HepG2 (cell line): ENCODE results near the gene THPO. TPM values are rescaled to one million over a fixed set of nuclear protein-coding genes. Genes with fewer than 3 reads are reported as not detected.

ENCODE experiments used
- ATAC-seq: fragments of 200-7000 bp; cut with Tn5 transposase; 3 replicates; pipeline ENCODE4 v1.9.1; 2020; ENCODE audit warnings: mild to moderate bottlenecking, moderate library complexity
- BruUV-seq: library from RNA; stranded (reverse); fragments of 400-500 nt; replicated peaks from 2 replicates; lab custom pipeline; 2021; lab: Mats Ljungman, UMichigan
- CTCF ChIA-PET: fragments of 300-600 bp; formaldehyde crosslinking; extraction: SDS; loops from one replicate; lab custom pipeline; 2021; ENCODE audit warnings: low total read pairs, inconsistent platforms, low intra/inter-chr PET ratio; lab: Yijun Ruan, JAX
- POLR2A ChIA-PET: fragments of 350-600 bp; sonication (Branson Sonifier 250); formaldehyde crosslinking; loops from one replicate; lab custom pipeline; 2020; ENCODE audit warnings: antibody characterized with exemption, inconsistent platforms; lab: Yijun Ruan, JAX
- DNase-seq: peaks from one replicate; pipeline ENCODE4 v3.0.0-alpha.2; 2015; ENCODE audit warnings: low spot score
- FAIRE-seq: peaks from 3 replicates; lab custom pipeline; 2011; peaks lifted over from hg19 to GRCh38; lab: Jason Lieb, UNC
- H2AFZ ChIP-seq: one replicate; pipeline ENCODE4 v1.6.1; 2011; ENCODE audit warnings: low read length, inconsistent platforms
- H3K27ac ChIP-seq: fragments of 300-600 bp; 3 replicates; pipeline ENCODE4 v1.8.0; 2011; ENCODE audit warnings: mixed run types, mild to moderate bottlenecking, mixed read lengths, low read length, inconsistent platforms; ENCODE audit not compliant: insufficient read depth; ENCODE audit errors: extremely low read length
- H3K27me3 ChIP-seq, 2 experiments: fragments of 200-600 bp in 1 of 2; 2 replicates in 1 of 2; 3 replicates in 1 of 2; pipeline versions ENCODE4 v1.6.0 to v1.8.0; 2011; ENCODE audit warnings: low read length in 2 of 2, mild to moderate bottlenecking in 2 of 2, moderate library complexity in 2 of 2, inconsistent platforms in 1 of 2; ENCODE audit not compliant: insufficient read depth in 2 of 2, control insufficient read depth in 1 of 2
- H3K36me3 ChIP-seq, 2 experiments: fragments of 200-600 bp in 1 of 2; replicated peaks in 1 of 2; 2 replicates in 1 of 2; 3 replicates in 1 of 2; pipeline versions ENCODE4 v1.5.1 to v1.8.0; 2011; ENCODE audit warnings: low read length in 2 of 2, inconsistent platforms in 1 of 2; ENCODE audit not compliant: insufficient read depth in 2 of 2, control insufficient read depth in 1 of 2
- H3K4me1 ChIP-seq: 2 replicates; pipeline ENCODE4 v1.5.1; 2012; ENCODE audit warnings: low read length, inconsistent platforms; ENCODE audit not compliant: insufficient read depth
- H3K4me2 ChIP-seq: 2 replicates; pipeline ENCODE4 v1.6.0; 2011; ENCODE audit warnings: low read depth, low read length, inconsistent platforms
- H3K4me3 ChIP-seq, 3 experiments: fragments of 200-600 bp in 1 of 3; sonication (generic), shearing (Covaris generic) in 1 of 3; replicated peaks in 1 of 3; 2 replicates each; pipeline ENCODE4 v1.5.1; 2011 to 2016; ENCODE audit warnings: low read length in 3 of 3, inconsistent platforms in 2 of 3, low read depth in 2 of 3, mild to moderate bottlenecking in 2 of 3, control low read depth in 1 of 3, mixed read lengths in 1 of 3; ENCODE audit not compliant: insufficient read depth in 1 of 3
- H3K79me2 ChIP-seq: one replicate; pipeline ENCODE4 v1.6.1; 2011; ENCODE audit warnings: low read length, inconsistent platforms; ENCODE audit not compliant: insufficient read depth
- H3K9ac ChIP-seq: 2 replicates; pipeline ENCODE4 v1.6.0; 2011; ENCODE audit warnings: mild to moderate bottlenecking, low read depth, low read length, inconsistent platforms; ENCODE audit not compliant: insufficient read depth
- H3K9me3 ChIP-seq: 2 replicates; pipeline ENCODE4 v1.5.1; 2012; ENCODE audit warnings: mild to moderate bottlenecking, low read length
- H4K20me1 ChIP-seq: 2 replicates; pipeline ENCODE4 v1.6.0; 2011; ENCODE audit warnings: inconsistent platforms, mild to moderate bottlenecking, low read length, moderate library complexity; ENCODE audit not compliant: insufficient read depth
- EEA1 ChIP-seq: sonication (generic); formaldehyde crosslinking; IDR thresholded peaks from 2 replicates; pipeline ENCODE4 v1.5.1; 2020; ENCODE audit warnings: mild to moderate bottlenecking, missing genetic modification reagents, borderline replicate concordance
- HCFC1 ChIP-seq: fragments of 150-350 bp; IDR thresholded peaks from 2 replicates; pipeline ENCODE4 v1.6.1; 2014; ENCODE audit warnings: low read depth, low read length
- SIX1 ChIP-seq: sonication (generic); formaldehyde crosslinking; IDR thresholded peaks from 2 replicates; pipeline ENCODE4 v1.4.0; 2020; ENCODE audit warnings: missing genetic modification reagents, borderline replicate concordance
- SRSF1 ChIP-seq: fragments of 200-400 bp; formaldehyde crosslinking; optimal IDR thresholded peaks from 2 replicates; pipeline ENCODE3; 2017; ENCODE audit warnings: mild to moderate bottlenecking, low read depth, low read length, moderate library complexity
- TSC22D2 ChIP-seq: sonication (generic); formaldehyde crosslinking; IDR thresholded peaks from 2 replicates; pipeline ENCODE4 v1.5.1; 2020; ENCODE audit warnings: missing genetic modification reagents, mild to moderate bottlenecking, borderline replicate concordance
- ZNF644 ChIP-seq: IDR thresholded peaks from 2 replicates; pipeline ENCODE4 v1.6.1; 2016; ENCODE audit warnings: low read depth
- WGBS: methylation state at CpG from one replicate; pipeline ENCODE4 v1.1.6; 2017; ENCODE audit warnings: low lambda C conversion rate; 5-methylcytosine and 5-hydroxymethylcytosine counted together
- in situ Hi-C: cut with HindIII; loops from 2 replicates; pipeline ENCODE4 v1.10.0; 2017; ENCODE audit warnings: low pct_unique_long_range_greater_than_20kb; ENCODE audit not compliant: extremely low pct_ligation_motif_present
- intact Hi-C: fragments of 100-400 bp; cut with micrococcal nuclease; formaldehyde crosslinking; loops from one replicate; pipeline ENCODE4 v1.10.0; 2022; ENCODE audit not compliant: unreplicated experiment
- polyA plus RNA-seq, 8 experiments: library from polyadenylated mRNA; depleted of rRNA in 3 of 8; stranded (reverse) in 7 of 8; unstranded in 1 of 8; fragments of >200 nt; fragmentation: Illumina TruSeq in 4 of 8; extraction: Trizol in 4 of 8; gene quantifications; 2 replicates each; pipeline versions ENCODE4 v1.2.1 to v1.2.3, GENCODE V29; 2011 to 2016; ENCODE audit warnings: low read depth in 4 of 8, missing spikeins in 1 of 8, mixed read lengths in 1 of 8; ENCODE audit not compliant: insufficient read depth in 1 of 8
- total RNA-seq, 5 experiments: library from RNA; depleted of rRNA; stranded (reverse); fragments of >200 nt; fragmentation: Illumina TruSeq; extraction: Trizol; gene quantifications; 2 replicates each; pipeline ENCODE4 v1.2.3, GENCODE V29; 2016; ENCODE audit warnings: low read depth in 1 of 5
- TF ChIP-seq, protein P1 (sequence below): sonication (generic); formaldehyde crosslinking; IDR thresholded peaks from 2 replicates; pipeline ENCODE4 v1.4.0; 2020; ENCODE audit warnings: mild to moderate bottlenecking, missing genetic modification reagents, borderline replicate concordance
- TF ChIP-seq, protein P2 (sequence below): sonication (generic); formaldehyde crosslinking; IDR thresholded peaks from 2 replicates; pipeline ENCODE4 v1.8.1; 2023; ENCODE audit warnings: mild to moderate bottlenecking, missing genetic modification reagents, borderline replicate concordance
- TF ChIP-seq, protein P3 (sequence below): IDR thresholded peaks from 2 replicates; pipeline ENCODE4 v1.6.1; 2016; ENCODE audit warnings: low read depth, missing genetic modification reagents, missing compliant biosample characterization
- TF ChIP-seq, protein P4 (sequence below): sonication (generic); formaldehyde crosslinking; conservative IDR thresholded peaks from 2 replicates; pipeline ENCODE4 v1.4.0; 2020; ENCODE audit warnings: missing genetic modification reagents
- TF ChIP-seq, protein P5 (sequence below): sonication (generic); formaldehyde crosslinking; IDR thresholded peaks from 2 replicates; pipeline ENCODE4 v1.4.0; 2020; ENCODE audit warnings: mild to moderate bottlenecking, low read depth, missing genetic modification reagents
- TF ChIP-seq, protein P6 (sequence below): sonication (generic); formaldehyde crosslinking; IDR thresholded peaks from 2 replicates; pipeline ENCODE4 v1.4.0; 2020; ENCODE audit warnings: low read depth, mild to moderate bottlenecking, missing genetic modification reagents

Gene THPO
- total and polyA plus RNA-seq, 2 of the 13 experiments (the other 11 are each of a cell fraction or from before 2014, with no cell fraction given), result 2.8 to 4.8 TPM

DNA sequence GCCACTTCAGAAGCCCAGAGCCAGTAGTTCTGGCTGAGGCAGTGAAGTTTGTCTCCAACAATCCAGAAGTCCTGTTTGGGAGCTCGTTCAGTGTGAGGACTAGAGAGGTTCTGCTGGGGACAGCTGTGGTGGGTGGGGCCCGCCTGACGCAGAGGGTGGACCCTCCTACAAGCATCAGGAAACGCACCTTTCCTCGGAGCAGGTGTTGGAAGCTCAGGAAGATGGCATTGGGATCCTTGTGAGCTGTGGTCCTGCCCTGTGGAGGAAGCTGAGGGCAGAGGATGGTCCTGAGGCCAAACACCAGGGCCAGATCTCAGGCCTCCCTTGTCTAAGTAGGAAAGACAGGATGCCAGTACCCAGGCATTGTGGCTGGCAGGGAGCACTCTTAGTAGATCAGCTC, 5.1 kb downstream of the THPO start:
- Histone ChIP-seq H3K4me2 (no peak overlapping the region), H2AFZ (no peak overlapping the region), H3K36me3 (peaks cover 14 to 46% of the 10 kb centered on the region in 2 experiments), H3K27me3 (no peaks in the 10 kb centered on the region; a peak in 1 of 5 replicates), H4K20me1 (peaks cover 15% of the 10 kb centered on the region), H3K9ac (no peak overlapping the region), H3K27ac (no peak overlapping the region), H3K4me1 (peaks cover 29% of the 10 kb centered on the region), H3K79me2 (peaks cover 12% of the 10 kb centered on the region), H3K9me3 (no peaks in the 10 kb centered on the region), H3K4me3 (no peak overlapping the region)
- intact Hi-C loops, result loop anchor here (5.0 kb wide), 1 partner anchor 1206 kb away; no protein-coding TSS in a partner anchor
- in situ Hi-C loops, result loop anchor here (10.0 kb wide), 2 partner anchors 92 to 142 kb away; no protein-coding TSS in a partner anchor
- no TSS peak for BruUV-seq
- FAIRE-seq (no peak), DNase-seq (no peak), ATAC-seq (no peak)
- CTCF ChIA-PET, result interaction anchor here (2.3 kb wide), 1 partner anchor 171 kb away, joined by 12 read pairs; no protein-coding TSS in a partner anchor
- 91% methylated on average over 5 of the region's 5 CpGs for WGBS
- POLR2A ChIA-PET, result interaction anchor here (2.5 to 3.5 kb wide), 2 partner anchors 11 to 44 kb away, joined by 7 to 18 read pairs; partner anchors contain the start of genes CLCN2 and POLR2H
- TF ChIP-seq, protein P1, sequence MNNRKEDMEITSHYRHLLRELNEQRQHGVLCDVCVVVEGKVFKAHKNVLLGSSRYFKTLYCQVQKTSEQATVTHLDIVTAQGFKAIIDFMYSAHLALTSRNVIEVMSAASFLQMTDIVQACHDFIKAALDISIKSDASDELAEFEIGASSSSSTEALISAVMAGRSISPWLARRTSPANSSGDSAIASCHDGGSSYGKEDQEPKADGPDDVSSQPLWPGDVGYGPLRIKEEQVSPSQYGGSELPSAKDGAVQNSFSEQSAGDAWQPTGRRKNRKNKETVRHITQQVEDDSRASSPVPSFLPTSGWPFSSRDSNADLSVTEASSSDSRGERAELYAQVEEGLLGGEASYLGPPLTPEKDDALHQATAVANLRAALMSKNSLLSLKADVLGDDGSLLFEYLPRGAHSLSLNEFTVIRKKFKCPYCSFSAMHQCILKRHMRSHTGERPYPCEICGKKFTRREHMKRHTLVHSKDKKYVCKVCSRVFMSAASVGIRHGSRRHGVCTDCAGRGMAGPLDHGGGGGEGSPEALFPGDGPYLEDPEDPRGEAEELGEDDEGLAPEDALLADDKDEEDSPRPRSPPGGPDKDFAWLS (CRISPR knock-in tag), result no peak
- TF ChIP-seq, protein P2, sequence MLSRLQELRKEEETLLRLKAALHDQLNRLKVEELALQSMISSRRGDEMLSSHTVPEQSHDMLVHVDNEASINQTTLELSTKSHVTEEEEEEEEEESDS, result no peak
- TF ChIP-seq, protein P3, sequence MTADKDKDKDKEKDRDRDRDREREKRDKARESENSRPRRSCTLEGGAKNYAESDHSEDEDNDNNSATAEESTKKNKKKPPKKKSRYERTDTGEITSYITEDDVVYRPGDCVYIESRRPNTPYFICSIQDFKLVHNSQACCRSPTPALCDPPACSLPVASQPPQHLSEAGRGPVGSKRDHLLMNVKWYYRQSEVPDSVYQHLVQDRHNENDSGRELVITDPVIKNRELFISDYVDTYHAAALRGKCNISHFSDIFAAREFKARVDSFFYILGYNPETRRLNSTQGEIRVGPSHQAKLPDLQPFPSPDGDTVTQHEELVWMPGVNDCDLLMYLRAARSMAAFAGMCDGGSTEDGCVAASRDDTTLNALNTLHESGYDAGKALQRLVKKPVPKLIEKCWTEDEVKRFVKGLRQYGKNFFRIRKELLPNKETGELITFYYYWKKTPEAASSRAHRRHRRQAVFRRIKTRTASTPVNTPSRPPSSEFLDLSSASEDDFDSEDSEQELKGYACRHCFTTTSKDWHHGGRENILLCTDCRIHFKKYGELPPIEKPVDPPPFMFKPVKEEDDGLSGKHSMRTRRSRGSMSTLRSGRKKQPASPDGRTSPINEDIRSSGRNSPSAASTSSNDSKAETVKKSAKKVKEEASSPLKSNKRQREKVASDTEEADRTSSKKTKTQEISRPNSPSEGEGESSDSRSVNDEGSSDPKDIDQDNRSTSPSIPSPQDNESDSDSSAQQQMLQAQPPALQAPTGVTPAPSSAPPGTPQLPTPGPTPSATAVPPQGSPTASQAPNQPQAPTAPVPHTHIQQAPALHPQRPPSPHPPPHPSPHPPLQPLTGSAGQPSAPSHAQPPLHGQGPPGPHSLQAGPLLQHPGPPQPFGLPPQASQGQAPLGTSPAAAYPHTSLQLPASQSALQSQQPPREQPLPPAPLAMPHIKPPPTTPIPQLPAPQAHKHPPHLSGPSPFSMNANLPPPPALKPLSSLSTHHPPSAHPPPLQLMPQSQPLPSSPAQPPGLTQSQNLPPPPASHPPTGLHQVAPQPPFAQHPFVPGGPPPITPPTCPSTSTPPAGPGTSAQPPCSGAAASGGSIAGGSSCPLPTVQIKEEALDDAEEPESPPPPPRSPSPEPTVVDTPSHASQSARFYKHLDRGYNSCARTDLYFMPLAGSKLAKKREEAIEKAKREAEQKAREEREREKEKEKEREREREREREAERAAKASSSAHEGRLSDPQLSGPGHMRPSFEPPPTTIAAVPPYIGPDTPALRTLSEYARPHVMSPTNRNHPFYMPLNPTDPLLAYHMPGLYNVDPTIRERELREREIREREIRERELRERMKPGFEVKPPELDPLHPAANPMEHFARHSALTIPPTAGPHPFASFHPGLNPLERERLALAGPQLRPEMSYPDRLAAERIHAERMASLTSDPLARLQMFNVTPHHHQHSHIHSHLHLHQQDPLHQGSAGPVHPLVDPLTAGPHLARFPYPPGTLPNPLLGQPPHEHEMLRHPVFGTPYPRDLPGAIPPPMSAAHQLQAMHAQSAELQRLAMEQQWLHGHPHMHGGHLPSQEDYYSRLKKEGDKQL, result no peak
- TF ChIP-seq SRSF1, result no peak
- TF ChIP-seq, protein P4, sequence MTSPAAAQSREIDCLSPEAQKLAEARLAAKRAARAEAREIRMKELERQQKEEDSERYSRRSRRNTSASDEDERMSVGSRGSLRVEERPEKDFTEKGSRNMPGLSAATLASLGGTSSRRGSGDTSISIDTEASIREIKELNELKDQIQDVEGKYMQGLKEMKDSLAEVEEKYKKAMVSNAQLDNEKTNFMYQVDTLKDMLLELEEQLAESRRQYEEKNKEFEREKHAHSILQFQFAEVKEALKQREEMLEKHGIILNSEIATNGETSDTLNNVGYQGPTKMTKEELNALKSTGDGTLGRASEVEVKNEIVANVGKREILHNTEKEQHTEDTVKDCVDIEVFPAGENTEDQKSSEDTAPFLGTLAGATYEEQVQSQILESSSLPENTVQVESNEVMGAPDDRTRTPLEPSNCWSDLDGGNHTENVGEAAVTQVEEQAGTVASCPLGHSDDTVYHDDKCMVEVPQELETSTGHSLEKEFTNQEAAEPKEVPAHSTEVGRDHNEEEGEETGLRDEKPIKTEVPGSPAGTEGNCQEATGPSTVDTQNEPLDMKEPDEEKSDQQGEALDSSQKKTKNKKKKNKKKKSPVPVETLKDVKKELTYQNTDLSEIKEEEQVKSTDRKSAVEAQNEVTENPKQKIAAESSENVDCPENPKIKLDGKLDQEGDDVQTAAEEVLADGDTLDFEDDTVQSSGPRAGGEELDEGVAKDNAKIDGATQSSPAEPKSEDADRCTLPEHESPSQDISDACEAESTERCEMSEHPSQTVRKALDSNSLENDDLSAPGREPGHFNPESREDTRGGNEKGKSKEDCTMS (CRISPR knock-in tag), result no peak
- TF ChIP-seq SIX1 (CRISPR knock-in tag), result no peak
- TF ChIP-seq, protein P5, sequence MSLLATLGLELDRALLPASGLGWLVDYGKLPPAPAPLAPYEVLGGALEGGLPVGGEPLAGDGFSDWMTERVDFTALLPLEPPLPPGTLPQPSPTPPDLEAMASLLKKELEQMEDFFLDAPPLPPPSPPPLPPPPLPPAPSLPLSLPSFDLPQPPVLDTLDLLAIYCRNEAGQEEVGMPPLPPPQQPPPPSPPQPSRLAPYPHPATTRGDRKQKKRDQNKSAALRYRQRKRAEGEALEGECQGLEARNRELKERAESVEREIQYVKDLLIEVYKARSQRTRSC, result no peak
- TF ChIP-seq TSC22D2 (CRISPR knock-in tag), result no peak
- no peak for TF ChIP-seq HCFC1
- TF ChIP-seq, protein P6, sequence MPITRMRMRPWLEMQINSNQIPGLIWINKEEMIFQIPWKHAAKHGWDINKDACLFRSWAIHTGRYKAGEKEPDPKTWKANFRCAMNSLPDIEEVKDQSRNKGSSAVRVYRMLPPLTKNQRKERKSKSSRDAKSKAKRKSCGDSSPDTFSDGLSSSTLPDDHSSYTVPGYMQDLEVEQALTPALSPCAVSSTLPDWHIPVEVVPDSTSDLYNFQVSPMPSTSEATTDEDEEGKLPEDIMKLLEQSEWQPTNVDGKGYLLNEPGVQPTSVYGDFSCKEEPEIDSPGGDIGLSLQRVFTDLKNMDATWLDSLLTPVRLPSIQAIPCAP (CRISPR knock-in tag), result no peak
- no peak for TF ChIP-seq ZNF644
- no peak for TF ChIP-seq EEA1 (CRISPR knock-in tag)
